ENCODE measurements around the gene ADD1. TPM values are rescaled to one million over a fixed set of nuclear protein-coding genes. Genes with fewer than 3 reads are reported as not detected.

The ADD1 gene
- total RNA-seq, 4 donors from 2014 or later, result 144 to 273 (median 203) TPM

GRCh38 chr4:2834001-2834921 is 9.4 kb upstream of the ADD1 start:
- TF ChIP-seq, protein P1, sequence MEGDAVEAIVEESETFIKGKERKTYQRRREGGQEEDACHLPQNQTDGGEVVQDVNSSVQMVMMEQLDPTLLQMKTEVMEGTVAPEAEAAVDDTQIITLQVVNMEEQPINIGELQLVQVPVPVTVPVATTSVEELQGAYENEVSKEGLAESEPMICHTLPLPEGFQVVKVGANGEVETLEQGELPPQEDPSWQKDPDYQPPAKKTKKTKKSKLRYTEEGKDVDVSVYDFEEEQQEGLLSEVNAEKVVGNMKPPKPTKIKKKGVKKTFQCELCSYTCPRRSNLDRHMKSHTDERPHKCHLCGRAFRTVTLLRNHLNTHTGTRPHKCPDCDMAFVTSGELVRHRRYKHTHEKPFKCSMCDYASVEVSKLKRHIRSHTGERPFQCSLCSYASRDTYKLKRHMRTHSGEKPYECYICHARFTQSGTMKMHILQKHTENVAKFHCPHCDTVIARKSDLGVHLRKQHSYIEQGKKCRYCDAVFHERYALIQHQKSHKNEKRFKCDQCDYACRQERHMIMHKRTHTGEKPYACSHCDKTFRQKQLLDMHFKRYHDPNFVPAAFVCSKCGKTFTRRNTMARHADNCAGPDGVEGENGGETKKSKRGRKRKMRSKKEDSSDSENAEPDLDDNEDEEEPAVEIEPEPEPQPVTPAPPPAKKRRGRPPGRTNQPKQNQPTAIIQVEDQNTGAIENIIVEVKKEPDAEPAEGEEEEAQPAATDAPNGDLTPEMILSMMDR (IDR thresholded peaks at IDR 0.05; ENCODE audit: low read depth), result no peak

DNA sequence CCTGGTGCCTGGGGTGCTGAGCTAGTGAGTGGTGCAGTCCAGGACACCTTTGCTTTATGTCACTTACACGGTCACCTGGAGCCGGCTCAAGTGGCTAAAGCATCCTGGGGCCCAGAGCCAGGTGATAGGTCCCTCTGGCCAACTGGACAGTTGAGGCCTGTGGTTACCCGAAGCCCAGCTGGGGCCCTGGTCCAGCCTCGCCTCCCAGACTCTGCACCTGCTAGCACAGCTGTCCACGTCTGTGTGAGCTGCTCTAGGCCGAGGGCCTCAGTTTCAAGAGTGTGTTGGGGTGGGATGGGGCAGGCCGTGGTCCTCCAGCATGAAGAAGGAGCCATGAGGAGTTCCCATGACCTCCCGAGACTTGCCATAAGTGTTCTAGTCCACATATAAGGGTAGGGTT is 7.7 kb upstream of the ADD1 start:
- TF ChIP-seq, protein P1 (IDR thresholded peaks at IDR 0.05; ENCODE audit: low read depth), result no peak

DNA sequence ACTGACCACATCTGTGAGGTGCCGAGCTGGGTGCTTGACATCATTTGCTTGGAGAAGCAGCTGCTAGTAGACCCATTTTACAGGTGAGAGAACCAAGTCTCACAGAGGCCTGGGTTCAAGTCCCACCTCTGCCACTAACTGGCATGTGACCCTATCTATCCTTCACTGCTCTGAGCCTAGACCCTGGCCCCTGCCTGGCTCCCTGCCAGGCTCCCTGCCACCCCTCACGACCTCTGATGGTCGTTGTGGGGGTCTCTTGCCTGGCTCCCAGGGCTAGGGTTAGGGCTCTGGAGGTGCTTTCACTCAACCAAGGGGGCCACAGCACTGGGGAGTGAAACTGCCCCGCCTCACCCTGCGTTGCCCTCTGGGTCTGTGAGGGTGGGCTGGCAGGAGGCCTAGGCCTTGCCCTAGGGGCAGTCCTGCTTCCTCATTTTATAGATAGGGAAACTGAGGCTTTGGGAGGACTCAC is 7.2 kb upstream of the ADD1 start:
- TF ChIP-seq, protein P1 (IDR thresholded peaks at IDR 0.05; ENCODE audit: low read depth), result no peak

- TF ChIP-seq, protein P1 (IDR thresholded peaks at IDR 0.05; ENCODE audit: low read depth), result no peak
Observed at GRCh38 chr4:2837110-2837903, 6.3 kb upstream of the ADD1 start.

- TF ChIP-seq, protein P1 (IDR thresholded peaks at IDR 0.05; ENCODE audit: low read depth), result no peak
Observed at GRCh38 chr4:2837904-2838496, 5.6 kb upstream of the ADD1 start.

DNA sequence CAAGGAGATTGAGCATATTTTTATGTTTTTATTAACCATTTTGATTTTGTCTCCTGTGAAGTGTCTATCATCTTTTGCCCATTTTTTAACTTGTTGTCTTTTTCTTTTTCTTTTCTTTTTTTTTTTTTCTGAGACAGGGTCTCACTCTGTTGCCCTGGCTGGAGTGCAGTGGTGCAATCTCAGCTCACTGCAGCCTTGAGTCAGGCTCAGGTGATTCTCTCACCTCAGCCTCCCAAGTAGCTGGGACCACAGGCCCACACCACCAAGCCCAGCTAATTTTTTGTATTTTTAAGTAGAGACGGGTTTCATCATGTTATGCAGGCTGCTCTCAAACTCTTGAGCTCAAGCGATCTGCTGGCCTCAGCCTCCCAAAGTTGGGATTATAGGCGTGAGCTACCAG is 4.6 kb upstream of the ADD1 start:
- TF ChIP-seq, protein P1 (IDR thresholded peaks at IDR 0.05; ENCODE audit: low read depth), result no peak
